Measurements from ENCODE around the gene MED12L.

Gene MED12L

GRCh38 chr3:151462278-151462780 lies 376.9 kb downstream of the MED12L start:
- DNase-seq (ENCODE audit: low spot score), result no peak

- no peak for DNase-seq (ENCODE audit: low spot score)
Measured at GRCh38 chr3:151462991-151463390, 377.5 kb downstream of the MED12L start.

- DNase-seq (ENCODE audit: low spot score), result no peak
Measured at GRCh38 chr3:151467069-151467468, 381.6 kb downstream of the MED12L start.

- DNase-seq (ENCODE audit: low spot score), result peak; percentile 64
Measured at GRCh38 chr3:151468284-151468917, 382.9 kb downstream of the MED12L start.

GRCh38 chr3:151476344-151477018 lies 391.0 kb downstream of the MED12L start:
- no peak for DNase-seq (ENCODE audit: low spot score)

- peak; percentile 14 for DNase-seq (ENCODE audit: low spot score)
Measured at GRCh38 chr3:151477591-151478334, 392.3 kb downstream of the MED12L start.

GRCh38 chr3:151478335-151478697 lies 392.9 kb downstream of the MED12L start:
- no peak for DNase-seq (ENCODE audit: low spot score)

- DNase-seq (ENCODE audit: low spot score), result no peak
Measured at GRCh38 chr3:151479452-151479851, 394.0 kb downstream of the MED12L start.

- DNase-seq (ENCODE audit: low spot score), result no peak
Measured at GRCh38 chr3:151480492-151480891, 395.0 kb downstream of the MED12L start.

- no peak for DNase-seq (ENCODE audit: low spot score)
Measured at GRCh38 chr3:151483488-151483887, 398.0 kb downstream of the MED12L start.

GRCh38 chr3:151483961-151484520 lies 398.6 kb downstream of the MED12L start:
- DNase-seq (ENCODE audit: low spot score), result no peak
